KMS-11 (cell line): ENCODE results near the gene PPM1N.

Experiments
- H2AFZ ChIP-seq: fragments of 200-600 bp; sonication (generic); 2 replicates; pipeline ENCODE4 v1.6.1; 2016; ENCODE audit warnings: antibody characterized with exemption, mixed run types, low read depth
- H3K27ac ChIP-seq: fragments of 200-600 bp; sonication (generic); 2 replicates; pipeline ENCODE4 v1.6.1; 2016; ENCODE audit warnings: mild to moderate bottlenecking, mixed run types
- H3K27me3 ChIP-seq: fragments of 200-600 bp; sonication (generic); 2 replicates; pipeline ENCODE4 v1.6.1; 2017; ENCODE audit warnings: mild to moderate bottlenecking, low read depth, mixed run types, moderate library complexity; ENCODE audit not compliant: insufficient read depth
- H3K36me3 ChIP-seq: fragments of 200-600 bp; sonication (generic); 2 replicates; pipeline ENCODE4 v1.6.1; 2017; ENCODE audit warnings: mild to moderate bottlenecking, mixed run types; ENCODE audit not compliant: insufficient read depth
- H3K4me1 ChIP-seq: fragments of 200-600 bp; sonication (generic); 2 replicates; pipeline ENCODE4 v1.6.1; 2016; ENCODE audit warnings: mild to moderate bottlenecking, low read depth, mixed run types; ENCODE audit not compliant: poor library complexity, severe bottlenecking
- H3K4me2 ChIP-seq: fragments of 200-600 bp; sonication (generic); 2 replicates; pipeline ENCODE4 v1.7.0; 2016; ENCODE audit warnings: mild to moderate bottlenecking, mixed run types
- H3K4me3 ChIP-seq: fragments of 200-600 bp; sonication (generic); IDR thresholded peaks from 2 replicates; pipeline ENCODE4 v1.6.1; 2017; ENCODE audit warnings: low read depth, low read length, mixed read lengths; ENCODE audit not compliant: insufficient read depth
- H3K79me2 ChIP-seq: fragments of 200-600 bp; sonication (generic); 2 replicates; pipeline ENCODE4 v1.6.1; 2016; ENCODE audit warnings: low read depth, mixed run types; ENCODE audit not compliant: insufficient read depth
- H3K9ac ChIP-seq: fragments of 200-600 bp; sonication (generic); 2 replicates; pipeline ENCODE4 v1.6.1; 2016; ENCODE audit warnings: mild to moderate bottlenecking, mixed run types
- H4K20me1 ChIP-seq: fragments of 200-600 bp; sonication (generic); 2 replicates; pipeline ENCODE4 v1.6.1; 2016; ENCODE audit warnings: mild to moderate bottlenecking, mixed run types; ENCODE audit not compliant: insufficient read depth
- TF ChIP-seq, protein P1 (sequence below): fragments of 200-600 bp; sonication (generic); conservative IDR thresholded peaks from 2 replicates; pipeline ENCODE4 v1.6.1; 2017; ENCODE audit warnings: low read depth, mild to moderate bottlenecking, antibody characterized with exemption, low read length, moderate library complexity, mixed read lengths

The PPM1N gene

DNA sequence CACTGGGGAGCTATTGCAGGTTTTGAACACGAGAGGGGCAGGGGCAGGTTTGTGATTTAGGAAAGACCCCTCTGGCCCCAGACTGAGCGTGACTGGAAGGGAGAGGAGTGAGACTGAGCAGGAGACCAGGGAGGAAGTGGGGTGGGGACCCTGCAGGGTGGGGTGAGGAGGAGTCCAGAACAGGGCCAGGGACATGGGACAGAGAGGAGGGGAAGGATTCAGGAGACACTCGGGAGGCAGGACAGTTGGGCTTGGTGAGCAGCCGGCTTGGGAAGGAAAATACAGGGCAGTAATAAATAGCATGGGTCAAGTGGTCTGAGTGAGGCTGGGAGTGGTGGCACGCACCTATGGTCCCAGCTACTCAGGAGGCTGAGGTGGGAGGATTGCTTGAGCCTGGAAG is 21.1 kb upstream of the PPM1N start:
- no peaks in the 10 kb centered on the region for H3K79me2 ChIP-seq
- peaks cover 30% of the 10 kb centered on the region; the same call in 1 of the 2 replicates for H3K27me3 ChIP-seq
- H3K36me3 ChIP-seq: no peaks in the 10 kb centered on the region
- no peak overlapping the region for H2AFZ ChIP-seq
- H3K4me1 ChIP-seq: peaks cover 27% of the 10 kb centered on the region
- no peak overlapping the region for H3K9ac ChIP-seq
- no peaks in the 10 kb centered on the region for H4K20me1 ChIP-seq
- no peak overlapping the region for H3K4me2 ChIP-seq
- H3K27ac ChIP-seq: no peak overlapping the region
- H3K4me3 ChIP-seq: no peak overlapping the region
- TF ChIP-seq, protein P1, sequence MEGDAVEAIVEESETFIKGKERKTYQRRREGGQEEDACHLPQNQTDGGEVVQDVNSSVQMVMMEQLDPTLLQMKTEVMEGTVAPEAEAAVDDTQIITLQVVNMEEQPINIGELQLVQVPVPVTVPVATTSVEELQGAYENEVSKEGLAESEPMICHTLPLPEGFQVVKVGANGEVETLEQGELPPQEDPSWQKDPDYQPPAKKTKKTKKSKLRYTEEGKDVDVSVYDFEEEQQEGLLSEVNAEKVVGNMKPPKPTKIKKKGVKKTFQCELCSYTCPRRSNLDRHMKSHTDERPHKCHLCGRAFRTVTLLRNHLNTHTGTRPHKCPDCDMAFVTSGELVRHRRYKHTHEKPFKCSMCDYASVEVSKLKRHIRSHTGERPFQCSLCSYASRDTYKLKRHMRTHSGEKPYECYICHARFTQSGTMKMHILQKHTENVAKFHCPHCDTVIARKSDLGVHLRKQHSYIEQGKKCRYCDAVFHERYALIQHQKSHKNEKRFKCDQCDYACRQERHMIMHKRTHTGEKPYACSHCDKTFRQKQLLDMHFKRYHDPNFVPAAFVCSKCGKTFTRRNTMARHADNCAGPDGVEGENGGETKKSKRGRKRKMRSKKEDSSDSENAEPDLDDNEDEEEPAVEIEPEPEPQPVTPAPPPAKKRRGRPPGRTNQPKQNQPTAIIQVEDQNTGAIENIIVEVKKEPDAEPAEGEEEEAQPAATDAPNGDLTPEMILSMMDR: no peak

DNA sequence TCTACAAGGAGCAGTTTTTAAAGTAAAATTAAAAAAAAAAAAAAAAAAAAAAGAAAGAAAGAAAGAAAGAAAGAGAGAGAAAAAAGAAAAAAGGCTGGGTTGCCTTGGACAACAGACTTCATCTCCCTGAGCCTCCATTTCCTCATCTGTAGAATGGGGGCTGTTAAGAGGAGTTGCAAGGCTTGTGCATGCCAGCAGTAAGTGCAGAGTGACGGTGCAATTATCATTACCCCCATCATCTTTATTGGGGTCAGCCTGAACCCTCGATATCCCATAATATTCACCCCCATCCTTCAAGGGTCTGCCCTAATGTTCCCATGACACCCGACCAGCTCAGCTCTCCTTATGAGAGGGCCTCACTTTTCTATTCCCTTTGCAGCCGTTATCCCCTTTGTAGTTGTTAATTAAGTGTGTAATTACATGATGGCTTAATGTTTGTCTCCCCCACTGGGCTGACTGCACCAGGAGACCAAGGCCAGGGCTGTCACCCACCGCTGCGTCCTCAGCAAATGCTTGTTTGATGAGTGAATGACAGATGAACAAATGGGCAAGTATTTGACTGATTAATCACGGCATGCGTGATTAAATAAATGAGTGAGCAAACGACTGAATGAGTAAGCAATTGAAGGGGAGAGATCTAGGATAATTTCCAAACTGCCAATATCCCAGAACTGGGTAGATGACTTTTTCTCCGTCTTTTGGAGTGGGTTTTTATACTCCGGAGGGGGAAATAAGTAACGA is 20.4 kb upstream of the PPM1N start:
- H3K27ac ChIP-seq: peak overlapping the region; percentile 86; the same call in 1 of the 2 replicates
- H3K27me3 ChIP-seq: peaks cover 27% of the 10 kb centered on the region; the same call in 1 of the 2 replicates
- H3K79me2 ChIP-seq: no peaks in the 10 kb centered on the region
- H4K20me1 ChIP-seq: no peaks in the 10 kb centered on the region
- no peak overlapping the region for H3K4me3 ChIP-seq
- H3K9ac ChIP-seq: peak overlapping the region; percentile 10; the same call in 1 of the 2 replicates
- peak overlapping the region; percentile 50 for H3K4me2 ChIP-seq
- no peaks in the 10 kb centered on the region for H3K36me3 ChIP-seq
- peaks cover 27% of the 10 kb centered on the region for H3K4me1 ChIP-seq
- TF ChIP-seq, protein P1: peak; percentile 41; the same call in 1 of the 2 replicates
- H2AFZ ChIP-seq: peak overlapping the region; percentile 35; the same call in 1 of the 2 replicates

DNA sequence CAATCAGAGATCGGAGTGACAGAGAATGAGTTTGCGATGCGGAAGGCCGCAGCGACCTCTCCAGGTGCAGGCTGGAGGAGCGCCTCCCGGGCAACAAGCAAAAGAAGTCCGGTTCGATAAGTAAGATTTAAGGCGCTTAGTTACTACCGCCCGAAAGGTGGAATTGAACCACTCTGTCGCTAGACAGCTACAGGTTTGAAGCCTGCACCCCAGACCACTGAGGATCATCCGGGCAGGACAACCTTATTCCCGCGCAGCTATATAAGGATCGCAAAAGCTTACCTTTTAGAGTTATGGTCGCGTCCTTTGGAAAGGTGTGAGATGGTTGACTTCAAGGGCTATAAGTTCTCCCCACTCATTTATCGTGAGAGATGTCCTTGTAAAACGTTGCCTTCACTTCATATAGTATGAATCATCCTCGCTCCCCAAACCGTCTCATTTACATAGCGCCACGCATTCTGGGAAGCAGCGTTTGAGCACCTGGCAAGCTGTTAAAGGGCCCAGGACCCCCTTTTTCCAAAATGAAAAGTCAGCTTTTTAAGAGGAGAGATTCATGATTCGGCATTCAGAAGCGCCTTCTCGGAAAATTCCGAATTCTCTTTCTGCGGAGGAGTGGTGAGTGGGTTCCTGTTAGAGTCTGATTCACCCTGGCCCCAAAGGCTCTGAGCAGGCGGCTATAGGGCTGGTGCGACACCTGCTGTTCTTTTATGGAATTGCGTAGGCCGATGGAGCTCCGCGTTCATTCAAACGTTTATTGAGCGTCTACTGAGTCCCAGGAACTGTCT is 19.6 kb upstream of the PPM1N start:
- Histone ChIP-seq H3K27ac (peak overlapping the region; percentile 86), H3K4me3 (no peak overlapping the region)
- TF ChIP-seq, protein P1: peak; percentile 95

DNA sequence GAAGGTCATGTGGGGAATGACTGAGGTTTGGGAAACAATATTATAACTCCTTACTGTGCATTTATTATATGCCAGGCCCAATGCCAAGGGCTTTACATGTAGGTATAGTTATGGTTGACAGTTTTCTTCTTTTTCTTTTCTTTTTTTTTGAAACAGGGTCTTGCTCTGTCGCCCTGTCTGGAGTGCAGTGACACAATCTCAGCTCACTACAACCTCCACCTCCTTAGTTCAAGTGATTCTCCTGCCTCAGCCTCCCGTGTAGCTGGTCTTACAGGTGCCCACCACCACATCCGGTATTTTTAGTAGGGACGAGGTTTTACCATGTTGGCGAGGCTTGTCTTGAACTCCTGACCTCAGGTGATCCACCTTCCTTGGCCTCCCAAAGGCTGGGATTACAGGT is 15.2 kb upstream of the PPM1N start:
- peaks cover 22% of the 10 kb centered on the region for H3K27me3 ChIP-seq
- H3K79me2 ChIP-seq: no peaks in the 10 kb centered on the region
- H3K4me1 ChIP-seq: peaks cover 18% of the 10 kb centered on the region
- no peaks in the 10 kb centered on the region for H4K20me1 ChIP-seq
- H3K4me3 ChIP-seq: no peak overlapping the region
- TF ChIP-seq, protein P1: no peak
- H3K36me3 ChIP-seq: no peaks in the 10 kb centered on the region
- H2AFZ ChIP-seq: no peak overlapping the region
- no peak overlapping the region for H3K27ac ChIP-seq
- no peak overlapping the region for H3K9ac ChIP-seq
- no peak overlapping the region for H3K4me2 ChIP-seq

More for the DNA sequence above, 19.6 kb upstream of the PPM1N start:
- H3K36me3 ChIP-seq: no peaks in the 10 kb centered on the region
- H3K27me3 ChIP-seq: peaks cover 24% of the 10 kb centered on the region; the same call in 1 of the 2 replicates
- peak overlapping the region; percentile 50; the same call in 1 of the 2 replicates for H3K4me2 ChIP-seq
- peak overlapping the region; percentile 77 for H3K9ac ChIP-seq
- H3K4me1 ChIP-seq: peaks cover 27% of the 10 kb centered on the region
- peak overlapping the region; percentile 62 for H2AFZ ChIP-seq
- no peaks in the 10 kb centered on the region for H4K20me1 ChIP-seq
- no peaks in the 10 kb centered on the region for H3K79me2 ChIP-seq
